GM23338 (cell line): Measurements from ENCODE around the gene PARD3. TPM values are rescaled to one million over a fixed set of nuclear protein-coding genes. Genes with fewer than 3 reads are reported as not detected.

Source experiments
- ATAC-seq: fragments of 200-7000 bp; cut with Tn5 transposase; 3 replicates; pipeline ENCODE4 v1.9.1; 2020
- DNase-seq: peaks from one replicate; pipeline ENCODE4 v3.0.0-alpha.2; 2015; ENCODE audit warnings: low spot score
- H2AFZ ChIP-seq: fragments of 200-600 bp; sonication (generic); 2 replicates; pipeline ENCODE4 v1.8.0; 2016; ENCODE audit warnings: antibody characterized with exemption, mild to moderate bottlenecking, moderate library complexity
- H3F3A ChIP-seq: fragments of 200-600 bp; sonication (generic); replicated peaks from 2 replicates; pipeline ENCODE4 v1.8.0; 2017; ENCODE audit warnings: antibody characterized with exemption, mixed run types, low read depth
- H3K27ac ChIP-seq: fragments of 200-600 bp; sonication (generic); 2 replicates; pipeline ENCODE4 v1.6.1; 2016; ENCODE audit warnings: low read depth
- H3K27me3 ChIP-seq: fragments of 200-600 bp; sonication (generic); 2 replicates; pipeline ENCODE4 v1.8.0; 2016; ENCODE audit warnings: mild to moderate bottlenecking, mixed run types, moderate library complexity; ENCODE audit not compliant: insufficient read depth
- H3K36me3 ChIP-seq: fragments of 200-600 bp; sonication (generic); 2 replicates; pipeline ENCODE4 v1.8.0; 2016; ENCODE audit warnings: mild to moderate bottlenecking; ENCODE audit not compliant: insufficient read depth
- H3K4me1 ChIP-seq: fragments of 200-600 bp; sonication (generic); 2 replicates; pipeline ENCODE4 v1.8.0; 2016; ENCODE audit warnings: mild to moderate bottlenecking, moderate library complexity; ENCODE audit not compliant: insufficient read depth
- H3K4me2 ChIP-seq: fragments of 200-600 bp; sonication (generic); 2 replicates; pipeline ENCODE4 v1.7.1; 2017; ENCODE audit warnings: mixed run types
- H3K4me3 ChIP-seq: fragments of 200-600 bp; sonication (generic); 2 replicates; pipeline ENCODE4 v1.6.1; 2016; ENCODE audit warnings: mixed run types
- H3K79me2 ChIP-seq: fragments of 200-600 bp; sonication (generic); replicated peaks from 2 replicates; pipeline ENCODE4 v1.8.0; 2017; ENCODE audit warnings: mild to moderate bottlenecking; ENCODE audit not compliant: insufficient read depth
- H3K9me2 ChIP-seq: fragments of 200-600 bp; sonication (generic); 2 replicates; pipeline ENCODE4 v1.8.0; 2017; ENCODE audit not compliant: insufficient read depth
- H4K20me1 ChIP-seq: fragments of 200-600 bp; sonication (generic); replicated peaks from 2 replicates; pipeline ENCODE4 v1.8.0; 2017; ENCODE audit warnings: mild to moderate bottlenecking; ENCODE audit not compliant: insufficient read depth
- H3K27ac Mint-ChIP-seq: 2 replicates; pipeline ENCODE4 v1.8.0; 2020; ENCODE audit warnings: inconsistent platforms, mild to moderate bottlenecking, moderate library complexity, mixed read lengths
- H3K27me3 Mint-ChIP-seq: 3 replicates; pipeline ENCODE4 v1.8.0; 2022; ENCODE audit warnings: low read depth, mild to moderate bottlenecking, moderate library complexity, mixed read lengths, inconsistent platforms; ENCODE audit not compliant: insufficient read depth, poor library complexity
- H3K36me3 Mint-ChIP-seq: 3 replicates; pipeline ENCODE4 v1.8.0; 2021; ENCODE audit warnings: low read depth, mild to moderate bottlenecking, inconsistent platforms, moderate library complexity, mixed read lengths
- H3K4me1 Mint-ChIP-seq: 3 replicates; pipeline ENCODE4 v1.8.0; 2020; ENCODE audit warnings: mild to moderate bottlenecking, inconsistent platforms, mixed read lengths
- H3K4me3 Mint-ChIP-seq: 3 replicates; pipeline ENCODE4 v1.8.0; 2021; ENCODE audit warnings: moderate library complexity, mild to moderate bottlenecking, inconsistent platforms, mixed read lengths
- H3K9me3 Mint-ChIP-seq: 3 replicates; pipeline ENCODE4 v1.8.0; 2020; ENCODE audit warnings: moderate library complexity, mild to moderate bottlenecking, inconsistent platforms, mixed read lengths
- CREB1 ChIP-seq: fragments of 250-450 bp; sonication (Bioruptor Pico); IDR thresholded peaks from 2 replicates; pipeline ENCODE4 v1.5.0; 2020; ENCODE audit warnings: low read depth, mild to moderate bottlenecking, moderate library complexity
- CTCF ChIP-seq, 2 experiments: fragments of 200-600 bp in 1 of 2; sonication (generic) in 1 of 2; conservative IDR thresholded peaks; 2 replicates each; pipeline versions ENCODE4 v1.5.1 to v1.6.1; 2016 to 2017; ENCODE audit warnings: antibody characterized with exemption in 2 of 2, low read depth in 2 of 2, mild to moderate bottlenecking in 2 of 2, moderate library complexity in 1 of 2
- ETS1 ChIP-seq: IDR thresholded peaks from 2 replicates; pipeline ENCODE4 v1.6.1; 2016; ENCODE audit warnings: antibody characterized with exemption
- EZH2 ChIP-seq: fragments of 200-600 bp; sonication (generic); IDR thresholded peaks from one replicate; pipeline ENCODE4 v1.8.0; 2017; ENCODE audit warnings: antibody characterized with exemption, mild to moderate bottlenecking, low read depth; ENCODE audit not compliant: unreplicated experiment
- EZH2phosphoT487 ChIP-seq: fragments of 200-600 bp; sonication (generic); IDR thresholded peaks from one replicate; pipeline ENCODE4 v1.8.1; 2018; ENCODE audit warnings: antibody characterized with exemption; ENCODE audit not compliant: unreplicated experiment
- JUNB ChIP-seq: IDR thresholded peaks from one replicate; pipeline ENCODE4 v1.6.1; 2016; ENCODE audit warnings: antibody characterized with exemption; ENCODE audit not compliant: unreplicated experiment
- NANOG ChIP-seq: IDR thresholded peaks from 2 replicates; pipeline ENCODE4 v1.6.1; 2016; ENCODE audit warnings: antibody characterized with exemption, borderline replicate concordance
- POLR2AphosphoS5 ChIP-seq: IDR thresholded peaks from 2 replicates; pipeline ENCODE4 v1.6.1; 2016; ENCODE audit warnings: antibody characterized with exemption, low read depth
- REST ChIP-seq: IDR thresholded peaks from one replicate; pipeline ENCODE4 v1.6.1; 2018; ENCODE audit warnings: antibody characterized with exemption; ENCODE audit not compliant: unreplicated experiment
- STAT1 ChIP-seq: IDR thresholded peaks from one replicate; pipeline ENCODE4 v1.6.1; 2016; ENCODE audit warnings: antibody characterized with exemption; ENCODE audit not compliant: unreplicated experiment
- ZNF114 ChIP-seq: fragments of 250-450 bp; sonication (Bioruptor Pico); IDR thresholded peaks from 2 replicates; pipeline ENCODE4 v1.5.0; 2020; ENCODE audit warnings: mild to moderate bottlenecking, moderate library complexity
- ZNF331 ChIP-seq: fragments of 250-450 bp; sonication (Bioruptor Pico); IDR thresholded peaks from 2 replicates; pipeline ENCODE4 v1.5.0; 2020; ENCODE audit warnings: low read depth, mild to moderate bottlenecking, moderate library complexity
- ZNF462 ChIP-seq: fragments of 250-450 bp; sonication (Bioruptor Pico); IDR thresholded peaks from 2 replicates; pipeline ENCODE4 v1.5.0; 2020; ENCODE audit warnings: mild to moderate bottlenecking, moderate library complexity
- polyA plus RNA-seq: library from polyadenylated mRNA; unstranded; fragments of >200 nt; fragmentation: Nextera tagmentation; extraction: Ambion mirVana; gene quantifications from 2 replicates; pipeline ENCODE4 v1.2.1, GENCODE V29; 2016
- total RNA-seq: library from RNA; depleted of rRNA; stranded (reverse); fragments of >200 nt; shearing (Covaris generic); gene quantifications from 2 replicates; pipeline ENCODE4 v1.2.3, GENCODE V29; 2014

The PARD3 gene
- total and polyA plus RNA-seq, 2 experiments from 2014 or later: 30.2 to 51.4 TPM

- Mint-ChIP-seq H3K27ac (no peak overlapping the region), H3K36me3 (no peaks in the 10 kb centered on the region; the same call in 2 of the 3 replicates), H3K4me1 (peaks cover 24% of the 10 kb centered on the region), H3K4me3 (no peak overlapping the region), H3K9me3 (no peaks in the 10 kb centered on the region), H3K27me3 (peaks cover 2% of the 10 kb centered on the region)
- Histone ChIP-seq H3K9me2 (no peaks in the 10 kb centered on the region), H3K4me1 (peaks cover 6% of the 10 kb centered on the region), H3F3A (no peaks in the 10 kb centered on the region), H3K36me3 (no peaks in the 10 kb centered on the region), H3K4me2 (no peak overlapping the region), H2AFZ (no peak overlapping the region), H4K20me1 (no peaks in the 10 kb centered on the region), H3K4me3 (no peak overlapping the region), H3K27ac (no peak overlapping the region), H3K79me2 (peaks cover 5% of the 10 kb centered on the region; the same call in 1 of the 2 replicates), H3K27me3 (no peaks in the 10 kb centered on the region)
- TF ChIP-seq STAT1: no peak
- TF ChIP-seq ZNF331: no peak
- no peak for TF ChIP-seq ETS1
- no peak for TF ChIP-seq POLR2AphosphoS5
- no peak for TF ChIP-seq REST
- no peak for TF ChIP-seq NANOG
- TF ChIP-seq ZNF114 (CRISPR knock-in tag): no peak
- TF ChIP-seq JUNB: no peak
- TF ChIP-seq CTCF (conservative IDR thresholded peaks at IDR 0.05; ENCODE audit: low read depth in 2 of 2): no peak
- TF ChIP-seq ZNF462 (CRISPR knock-in tag): no peak
- no peak for TF ChIP-seq CREB1 (CRISPR knock-in tag)
- TF ChIP-seq EZH2: no peak
- no peak for TF ChIP-seq EZH2phosphoT487
- DNase-seq: no peak
- ATAC-seq: no peak
Observed at GRCh38 chr10:34488476-34489130, 326.5 kb downstream of the PARD3 start.
